B cell (primary cell): ENCODE measurements around the gene ZNF211. TPM values are rescaled to one million over a fixed set of nuclear protein-coding genes. Genes with fewer than 3 reads are reported as not detected.

Experiments used
- ATAC-seq: fragments of 200-7000 bp; cut with Tn5 transposase; one replicate; pipeline ENCODE4 v1.10.0; 2021; ENCODE audit warnings: low read depth, mild to moderate bottlenecking, moderate number of reproducible peaks, moderate library complexity
- CTCF ChIA-PET: fragments of 350-600 bp; sonication (Branson Sonifier 250); formaldehyde crosslinking; loops from one replicate; lab custom pipeline; 2021; ENCODE audit warnings: antibody characterized with exemption, inconsistent platforms; lab: Charles Lee
- POLR2A ChIA-PET: fragments of 350-600 bp; sonication (Branson Sonifier 250); formaldehyde crosslinking; loops from one replicate; lab custom pipeline; 2021; ENCODE audit warnings: antibody characterized with exemption; lab: Charles Lee
- DNase-seq: peaks from one replicate; pipeline ENCODE4 v3.0.0; 2013
- H2AFZ ChIP-seq: 2 replicates; pipeline ENCODE4 v1.6.1; 2012; ENCODE audit warnings: mild to moderate bottlenecking, low read depth, low read length; ENCODE audit not compliant: insufficient read depth, poor library complexity, severe bottlenecking
- H3K27ac ChIP-seq, 2 donors: 1 replicate in 1 of 2; 2 replicates in 1 of 2; pipeline ENCODE4 v1.5.1; 2012 to 2013; ENCODE audit warnings: low read length in 2 of 2, mild to moderate bottlenecking in 2 of 2, moderate library complexity in 1 of 2
- H3K27me3 ChIP-seq, 4 experiments: fragments of 200-600 bp in 1 of 4; sonication (generic) in 1 of 4; replicated peaks in 1 of 4; 1 replicate in 2 of 4; 2 replicates in 2 of 4; pipeline versions ENCODE4 v1.6.1 to v1.7.0; 2013 to 2016; ENCODE audit warnings: low read length in 3 of 4, mild to moderate bottlenecking in 2 of 4, mixed read lengths in 1 of 4, moderate library complexity in 1 of 4; ENCODE audit not compliant: insufficient read depth in 4 of 4, control insufficient read depth in 3 of 4; ENCODE audit errors: control extremely low read depth in 1 of 4
- H3K36me3 ChIP-seq, 2 experiments: replicated peaks in 1 of 2; 1 replicate in 1 of 2; 2 replicates in 1 of 2; pipeline versions ENCODE4 v1.6.1 to v1.7.1; 2013; ENCODE audit warnings: low read length in 1 of 2; ENCODE audit not compliant: insufficient read depth in 2 of 2, control insufficient read depth in 1 of 2; ENCODE audit errors: control extremely low read depth in 1 of 2, extremely low read depth in 1 of 2
- H3K4me1 ChIP-seq, 2 donors: fragments of 200-600 bp in 1 of 2; sonication (generic) in 1 of 2; 1 replicate in 1 of 2; 2 replicates in 1 of 2; pipeline versions ENCODE4 v1.5.1 to v1.6.1; 2013 to 2017; ENCODE audit warnings: low read length in 2 of 2; ENCODE audit not compliant: control insufficient read depth in 2 of 2, insufficient read depth in 2 of 2
- H3K4me2 ChIP-seq: replicated peaks from 2 replicates; pipeline ENCODE3; 2012; ENCODE audit warnings: mild to moderate bottlenecking, low read depth, low read length; ENCODE audit not compliant: poor library complexity, severe bottlenecking
- H3K4me3 ChIP-seq, 5 experiments: fragments of 200-600 bp in 1 of 5; sonication (generic) in 1 of 5; 1 replicate in 3 of 5; 2 replicates in 2 of 5; pipeline versions ENCODE4 v1.5.1 to v1.7.0; 2011 to 2016; ENCODE audit warnings: low read length in 4 of 5, mild to moderate bottlenecking in 4 of 5, low read depth in 2 of 5, control low read depth in 1 of 5, moderate library complexity in 1 of 5; ENCODE audit not compliant: insufficient read depth in 1 of 5; ENCODE audit errors: control extremely low read depth in 1 of 5, extremely low read depth in 1 of 5
- H3K79me2 ChIP-seq: fragments of 200-600 bp; sonication (generic); one replicate; pipeline ENCODE4 v1.6.0; 2016; ENCODE audit warnings: low read length; ENCODE audit not compliant: control insufficient read depth, insufficient read depth
- H3K9ac ChIP-seq: fragments of 200-600 bp; sonication (generic); 2 replicates; pipeline ENCODE4 v1.6.1; 2017; ENCODE audit warnings: mild to moderate bottlenecking, low read length, moderate library complexity
- H3K9me3 ChIP-seq, 3 donors: one replicate each; pipeline versions ENCODE4 v1.6.1 to v1.7.1; 2013; ENCODE audit warnings: low read length in 2 of 3; ENCODE audit not compliant: control insufficient read depth in 2 of 3, insufficient read depth in 1 of 3; ENCODE audit errors: control extremely low read depth in 1 of 3
- H4K20me1 ChIP-seq: 2 replicates; pipeline ENCODE4 v1.6.0; 2012; ENCODE audit warnings: mild to moderate bottlenecking, low read length; ENCODE audit not compliant: insufficient read depth, control insufficient read depth, poor library complexity, severe bottlenecking
- H3K27ac Mint-ChIP-seq: one replicate; pipeline ENCODE4 v1.8.0; 2021; ENCODE audit warnings: mixed read lengths
- H3K27me3 Mint-ChIP-seq: one replicate; pipeline ENCODE4 v1.8.0; 2021; ENCODE audit warnings: mixed read lengths
- H3K4me1 Mint-ChIP-seq: one replicate; pipeline ENCODE4 v1.8.0; 2021; ENCODE audit warnings: mixed read lengths
- H3K4me3 Mint-ChIP-seq: one replicate; pipeline ENCODE4 v1.8.0; 2021; ENCODE audit warnings: mixed read lengths
- H3K9me3 Mint-ChIP-seq: one replicate; pipeline ENCODE4 v1.8.0; 2022; ENCODE audit warnings: mixed read lengths; ENCODE audit not compliant: insufficient read depth
- EZH2 ChIP-seq: IDR thresholded peaks from 2 replicates; pipeline ENCODE4 v1.6.1; 2012; ENCODE audit warnings: borderline replicate concordance, low read depth, mild to moderate bottlenecking, moderate library complexity, low read length; ENCODE audit not compliant: insufficient read depth, poor library complexity, severe bottlenecking
- WGBS: methylation state at CpG from one replicate; pipeline ENCODE4 v1.1.5; 2013; ENCODE audit warnings: missing lambda C conversion rate; ENCODE audit not compliant: insufficient coverage; 5-methylcytosine and 5-hydroxymethylcytosine counted together
- intact Hi-C: fragments of 100-400 bp; cut with micrococcal nuclease; formaldehyde crosslinking; loops from one replicate; pipeline ENCODE4 v1.10.0; 2022
- polyA plus RNA-seq: library from polyadenylated mRNA; depleted of rRNA; stranded (reverse); fragments of >200 nt; gene quantifications from 2 replicates; pipeline ENCODE4 v1.2.3, GENCODE V29; 2012
- total RNA-seq, 2 donors: library from RNA; stranded (reverse); fragments of 120-200 nt in 1 of 2; gene quantifications; 1 replicate in 1 of 2; 2 replicates in 1 of 2; pipeline versions ENCODE4 v1.2.3 to v1.2.4, GENCODE V29; 2013 to 2022
- TF ChIP-seq, protein P1 (sequence below): fragments of 200-600 bp; IDR thresholded peaks from one replicate; pipeline ENCODE4 v1.8.0; 2022; ENCODE audit warnings: antibody characterized with exemption, mild to moderate bottlenecking

Gene ZNF211
- total and polyA plus RNA-seq, 2 donors (not counting 1 experiment from before 2014, with no cell fraction given): 24.4 to 53.5 TPM

- no peak for ATAC-seq
- H3K27ac Mint-ChIP-seq: no peak within 1 kb of the TSS
- 80% methylated on average over 1 of the region's 2 CpGs for WGBS
Measured at GRCh38 chr19:57668635-57669034, 35.7 kb downstream of the ZNF211 start, which contains the start of gene ZSCAN4. Gene ZSCAN4, plus strand, starts transcription at chr19:57668935. Its CDS starts 7,211 bp downstream, at chr19:57676146.

DNA sequence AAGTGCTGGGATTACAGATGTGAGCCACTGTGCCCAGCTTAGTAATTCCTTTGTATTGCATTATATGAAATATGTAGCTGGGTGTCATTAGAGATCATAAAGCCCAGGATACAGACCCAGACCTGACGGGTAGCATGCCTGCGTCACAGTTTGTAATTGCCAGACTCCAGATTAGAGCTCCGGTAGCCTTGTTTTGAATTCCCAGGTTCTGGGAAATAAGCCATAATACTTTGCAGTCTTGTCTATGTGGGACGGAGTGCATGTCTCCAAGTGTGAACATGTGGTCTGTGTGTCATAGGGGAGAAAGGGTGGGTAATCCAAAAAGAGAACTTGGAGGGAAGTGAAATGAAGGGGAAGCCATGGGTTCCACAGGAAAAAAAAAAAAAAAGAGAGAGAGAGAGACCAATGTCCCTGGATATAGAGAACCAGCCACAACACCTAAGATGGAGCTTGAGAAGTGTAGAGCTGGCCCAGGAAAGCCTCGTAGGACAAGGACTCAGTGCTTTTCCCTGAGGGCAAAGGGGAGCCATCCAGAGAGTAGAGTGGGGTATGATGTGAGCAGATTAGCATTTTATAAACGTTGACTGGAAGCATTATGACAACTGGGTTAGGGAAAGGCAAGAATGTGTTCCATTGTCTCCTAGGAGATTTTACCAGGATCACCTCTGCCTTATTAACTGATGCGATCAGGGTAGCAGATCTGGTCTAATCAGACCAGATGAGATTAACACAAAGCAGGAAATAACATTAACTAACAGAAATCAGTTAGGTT lies 38.3 kb downstream of the ZNF211 start:
- H3K27ac ChIP-seq: no peak overlapping the region
- H3K27me3 ChIP-seq: peaks cover 0 to 18% (median 0%) of the 10 kb centered on the region in 4 experiments
- intact Hi-C loops: no loop called here
- no peaks in the 10 kb centered on the region for H3K9me3 ChIP-seq
- H3K27ac Mint-ChIP-seq: no peak overlapping the region
- H3K79me2 ChIP-seq: no peaks in the 10 kb centered on the region
- 70% methylated on average over 6 of the region's 7 CpGs for WGBS
- peaks cover 30% of the 10 kb centered on the region for H3K27me3 Mint-ChIP-seq
- H4K20me1 ChIP-seq: no peaks in the 10 kb centered on the region
- no peak for TF ChIP-seq EZH2
- TF ChIP-seq, protein P1, sequence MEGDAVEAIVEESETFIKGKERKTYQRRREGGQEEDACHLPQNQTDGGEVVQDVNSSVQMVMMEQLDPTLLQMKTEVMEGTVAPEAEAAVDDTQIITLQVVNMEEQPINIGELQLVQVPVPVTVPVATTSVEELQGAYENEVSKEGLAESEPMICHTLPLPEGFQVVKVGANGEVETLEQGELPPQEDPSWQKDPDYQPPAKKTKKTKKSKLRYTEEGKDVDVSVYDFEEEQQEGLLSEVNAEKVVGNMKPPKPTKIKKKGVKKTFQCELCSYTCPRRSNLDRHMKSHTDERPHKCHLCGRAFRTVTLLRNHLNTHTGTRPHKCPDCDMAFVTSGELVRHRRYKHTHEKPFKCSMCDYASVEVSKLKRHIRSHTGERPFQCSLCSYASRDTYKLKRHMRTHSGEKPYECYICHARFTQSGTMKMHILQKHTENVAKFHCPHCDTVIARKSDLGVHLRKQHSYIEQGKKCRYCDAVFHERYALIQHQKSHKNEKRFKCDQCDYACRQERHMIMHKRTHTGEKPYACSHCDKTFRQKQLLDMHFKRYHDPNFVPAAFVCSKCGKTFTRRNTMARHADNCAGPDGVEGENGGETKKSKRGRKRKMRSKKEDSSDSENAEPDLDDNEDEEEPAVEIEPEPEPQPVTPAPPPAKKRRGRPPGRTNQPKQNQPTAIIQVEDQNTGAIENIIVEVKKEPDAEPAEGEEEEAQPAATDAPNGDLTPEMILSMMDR: no peak
- no peaks in the 10 kb centered on the region for H3K9me3 Mint-ChIP-seq
- no peak for ATAC-seq
- no peaks in the 10 kb centered on the region for H3K4me1 Mint-ChIP-seq
- H3K4me1 ChIP-seq: no peaks in the 10 kb centered on the region
- no peak overlapping the region for H3K4me2 ChIP-seq
- DNase-seq: no peak
- no peak overlapping the region for H3K4me3 Mint-ChIP-seq
- H2AFZ ChIP-seq: no peak overlapping the region
- CTCF ChIA-PET: interaction anchor here (1.3 kb wide), 1 partner anchor 11 kb away, joined by 4 read pairs; the partner anchor contains the start of gene ZNF551
- no peaks in the 10 kb centered on the region for H3K36me3 ChIP-seq
- POLR2A ChIA-PET: no interaction called here
- no peak overlapping the region for H3K9ac ChIP-seq
- no peak overlapping the region for H3K4me3 ChIP-seq

More at GRCh38 chr19:57668635-57669034, 35.7 kb downstream of the ZNF211 start, which contains the start of gene ZSCAN4:
- H2AFZ ChIP-seq: no peak within 1 kb of the TSS
- no peak within 1 kb of the TSS for H3K9ac ChIP-seq
- H3K9me3 ChIP-seq: no peaks in the 10 kb centered on the region
- CTCF ChIA-PET: interaction anchor here (0.6 kb wide), 1 partner anchor 11 kb away, joined by 4 read pairs; no protein-coding TSS in a partner anchor
- no peaks in the 10 kb centered on the region for H3K36me3 ChIP-seq
- POLR2A ChIA-PET: no interaction called here
- H3K4me2 ChIP-seq: no peak within 1 kb of the TSS
- DNase-seq: no peak
- H3K27ac ChIP-seq: no peak within 1 kb of the TSS
- no peaks in the 10 kb centered on the region for H3K79me2 ChIP-seq
- H3K4me3 Mint-ChIP-seq: no peak within 1 kb of the TSS
- peaks cover 13% of the 10 kb centered on the region for H3K4me1 Mint-ChIP-seq
- H3K27me3 ChIP-seq: peaks cover 0 to 36% (median 5%) of the 10 kb centered on the region in 4 experiments
- TF ChIP-seq EZH2: no peak
- TF ChIP-seq, protein P1: no peak
- intact Hi-C loops: no loop called here
- H3K27me3 Mint-ChIP-seq: peaks cover 37% of the 10 kb centered on the region
- no peaks in the 10 kb centered on the region for H4K20me1 ChIP-seq
- H3K4me3 ChIP-seq: no peak within 1 kb of the TSS
- H3K4me1 ChIP-seq: peaks cover 9 to 13% of the 10 kb centered on the region in 2 donors
- no peaks in the 10 kb centered on the region for H3K9me3 Mint-ChIP-seq
